Measurements from ENCODE around the gene SIGLEC1.

Gene SIGLEC1

GRCh38 chr20:3680701-3681351, 31.6 kb downstream of the SIGLEC1 start:
- DNase-seq (ENCODE audit: low read depth in 3 of 3, low spot score in 1 of 3), result no peak

- DNase-seq (ENCODE audit: low read depth in 3 of 3, low spot score in 1 of 3), result no peak
Measured at GRCh38 chr20:3679749-3680700, 32.4 kb downstream of the SIGLEC1 start.

GRCh38 chr20:3678856-3679720, 33.3 kb downstream of the SIGLEC1 start:
- no peak for DNase-seq (ENCODE audit: low read depth in 3 of 3, low spot score in 1 of 3)

GRCh38 chr20:3678198-3678597, 34.2 kb downstream of the SIGLEC1 start:
- DNase-seq (ENCODE audit: low read depth in 3 of 3, low spot score in 1 of 3), result no peak

GRCh38 chr20:3677733-3678132, 34.7 kb downstream of the SIGLEC1 start:
- no peak for DNase-seq (ENCODE audit: low read depth in 3 of 3, low spot score in 1 of 3)

- DNase-seq (ENCODE audit: low read depth in 3 of 3, low spot score in 1 of 3), result no peak
Measured at GRCh38 chr20:3674995-3675900, 37.2 kb downstream of the SIGLEC1 start.

- DNase-seq (ENCODE audit: low read depth in 3 of 3, low spot score in 1 of 3), result no peak
Measured at GRCh38 chr20:3674447-3674846, 38.0 kb downstream of the SIGLEC1 start.

GRCh38 chr20:3673221-3674070, 39.0 kb downstream of the SIGLEC1 start:
- no peak for DNase-seq (ENCODE audit: low read depth in 3 of 3, low spot score in 1 of 3)

- DNase-seq (ENCODE audit: low read depth in 3 of 3, low spot score in 1 of 3), result no peak
Measured at GRCh38 chr20:3672547-3673171, 39.7 kb downstream of the SIGLEC1 start.

- no peak for DNase-seq (ENCODE audit: low read depth in 3 of 3, low spot score in 1 of 3)
Measured at GRCh38 chr20:3671986-3672546, 40.3 kb downstream of the SIGLEC1 start.

- no peak for DNase-seq (ENCODE audit: low read depth in 3 of 3, low spot score in 1 of 3)
Measured at GRCh38 chr20:3670945-3671344, 41.5 kb downstream of the SIGLEC1 start.

GRCh38 chr20:3670511-3670910, 41.9 kb downstream of the SIGLEC1 start:
- DNase-seq (ENCODE audit: low read depth in 3 of 3, low spot score in 1 of 3), result no peak

- no peak for DNase-seq (ENCODE audit: low read depth in 3 of 3, low spot score in 1 of 3)
Measured at GRCh38 chr20:3669710-3670367, 42.6 kb downstream of the SIGLEC1 start.

- DNase-seq (ENCODE audit: low read depth in 3 of 3, low spot score in 1 of 3), result no peak
Measured at GRCh38 chr20:3667434-3668037, 44.9 kb downstream of the SIGLEC1 start.

- DNase-seq (ENCODE audit: low read depth in 3 of 3, low spot score in 1 of 3), result no peak
Measured at GRCh38 chr20:3663858-3664257, 48.5 kb downstream of the SIGLEC1 start.

GRCh38 chr20:3663031-3663701, 49.2 kb downstream of the SIGLEC1 start, which contains the start of gene GFRA4:
Gene GFRA4, minus strand, starts transcription at chr20:3663399. Its CDS starts 0 bp downstream, at chr20:3663399.
- no peak for DNase-seq (ENCODE audit: low read depth in 3 of 3, low spot score in 1 of 3)
